ENCODE measurements around the gene TLR2.
"Not testable (repeated sequence)": the region's sequence is repeated elsewhere in the genome, so short reads cannot be mapped to it uniquely, and the experiment has no call there.

TLR2 gene

DNA sequence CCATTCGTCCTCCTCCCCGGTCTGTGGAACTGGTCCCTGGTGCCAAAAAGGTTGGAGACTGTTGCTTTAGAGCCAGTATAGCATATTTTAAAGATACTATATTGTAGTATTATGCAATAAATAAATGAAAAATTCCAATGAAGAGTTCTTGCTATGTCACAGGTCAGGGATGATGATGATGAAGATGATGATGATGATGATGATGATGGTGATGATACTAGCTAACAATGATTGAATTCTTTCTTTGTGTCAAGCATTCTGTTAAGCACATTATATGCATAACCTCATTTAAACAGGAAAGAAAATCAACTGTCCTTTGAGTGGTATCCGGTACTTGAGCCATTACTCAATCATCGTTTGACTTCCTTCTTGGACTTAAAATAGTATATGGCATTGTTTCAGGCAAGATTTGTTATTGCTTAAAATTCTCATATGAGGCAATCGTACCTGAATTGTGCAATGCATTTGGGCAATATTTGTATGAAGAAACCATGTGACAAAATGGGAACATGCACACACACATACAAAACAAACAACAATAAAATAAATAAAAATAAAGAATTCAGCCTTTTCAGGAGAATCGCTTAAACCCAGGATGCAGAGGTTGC lies 22.8 kb upstream of the TLR2 start:
- DNase-seq (ENCODE audit: low spot score): no peak

DNA sequence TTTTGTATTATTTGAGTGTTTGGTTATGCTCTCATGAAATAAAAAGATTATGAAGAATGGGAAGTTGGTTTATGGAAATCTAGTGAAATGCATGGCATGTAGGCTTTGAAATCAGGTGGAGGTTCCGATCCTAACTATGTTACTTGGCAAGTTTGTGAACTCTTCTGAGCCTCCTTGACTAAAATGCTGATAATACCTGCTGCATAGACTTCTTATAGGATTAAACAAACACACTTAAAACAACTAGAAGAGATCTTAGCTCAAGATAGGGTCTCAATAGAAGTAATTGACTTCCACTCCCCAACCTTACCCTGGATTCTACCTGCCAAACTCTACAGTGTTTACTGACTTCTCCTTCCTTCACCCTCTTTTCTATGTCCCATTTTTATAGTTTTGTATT lies 22.2 kb upstream of the TLR2 start:
- no peak for DNase-seq (ENCODE audit: low spot score)

DNA sequence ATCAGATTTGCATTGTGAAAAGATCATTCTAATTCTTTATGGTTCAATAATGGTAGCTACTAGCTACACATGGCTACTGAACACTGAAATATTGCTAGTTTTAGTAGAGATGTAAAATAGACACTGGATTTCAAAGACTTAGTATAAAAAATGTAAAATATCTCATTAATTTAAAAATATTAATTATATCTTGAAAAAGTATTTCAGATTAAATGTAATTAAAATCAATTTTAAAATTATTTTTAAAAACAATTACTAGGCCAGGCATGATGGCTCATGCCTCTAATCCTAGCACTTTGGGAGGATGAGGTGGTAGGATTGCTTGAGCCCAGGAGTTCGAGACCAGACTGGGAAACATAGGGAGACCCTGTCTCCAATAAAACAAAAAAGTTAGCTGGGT lies 20.4 kb upstream of the TLR2 start:
- no peak for DNase-seq (ENCODE audit: low spot score)

DNA sequence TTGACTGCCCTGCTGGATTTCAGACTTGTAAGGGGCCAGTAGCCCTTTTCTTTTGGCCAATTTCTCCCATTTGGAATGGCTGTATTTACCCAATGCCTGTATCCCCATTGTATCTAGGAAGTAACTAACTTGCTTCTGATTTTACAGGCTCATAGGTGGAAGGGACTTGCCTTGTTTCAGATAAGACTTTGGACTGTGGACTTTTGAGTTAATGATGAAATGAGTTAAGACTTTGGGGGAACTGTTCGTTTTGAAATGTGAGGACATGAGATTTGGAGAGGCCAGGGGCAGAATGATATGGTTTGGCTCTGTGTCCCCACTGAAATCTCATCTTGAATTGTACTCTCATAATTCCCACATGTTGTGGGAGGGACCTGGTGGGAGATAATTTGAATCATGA lies 17.6 kb upstream of the TLR2 start:
- not testable (repeated sequence) for DNase-seq (ENCODE audit: low spot score)

DNA sequence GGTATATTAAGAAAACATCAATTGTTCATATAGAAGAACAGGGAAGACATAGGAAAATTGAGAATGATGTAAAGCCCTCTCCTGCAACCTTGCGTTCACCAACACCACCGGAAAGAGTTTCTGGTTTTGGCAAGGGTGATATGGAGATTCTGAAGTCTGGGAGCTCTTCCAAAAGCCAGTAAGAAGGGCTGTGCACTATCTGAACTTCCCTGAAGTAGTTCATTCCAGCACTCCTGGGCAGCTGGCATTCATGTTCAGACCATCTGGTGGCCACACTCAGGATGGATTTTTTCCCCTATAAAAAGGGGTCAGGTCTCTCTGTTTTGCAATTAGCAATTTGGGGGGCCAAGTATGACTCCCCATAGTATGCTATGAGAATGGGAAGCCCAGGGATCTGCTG lies 15.4 kb upstream of the TLR2 start:
- DNase-seq (ENCODE audit: low spot score): no peak

DNA sequence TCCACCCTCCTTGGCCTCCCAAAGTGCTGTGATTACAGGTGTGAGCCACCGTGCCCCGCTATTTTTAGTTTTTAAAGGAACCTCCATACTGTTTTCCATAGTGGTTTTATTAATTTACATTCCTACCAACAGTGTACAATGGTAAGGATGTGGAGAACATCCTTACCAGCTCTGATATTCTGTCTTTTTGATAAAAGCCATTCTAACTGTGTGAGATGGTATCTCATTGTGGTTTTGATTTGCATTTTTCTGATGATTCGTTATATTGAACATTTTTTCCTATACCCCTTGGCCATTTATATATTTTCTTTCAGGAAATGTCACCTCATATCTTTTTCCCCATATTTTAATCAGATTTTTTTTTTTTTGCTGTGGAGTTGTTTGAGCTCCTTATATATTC lies 14.2 kb upstream of the TLR2 start:
- DNase-seq (ENCODE audit: low spot score): no peak

DNA sequence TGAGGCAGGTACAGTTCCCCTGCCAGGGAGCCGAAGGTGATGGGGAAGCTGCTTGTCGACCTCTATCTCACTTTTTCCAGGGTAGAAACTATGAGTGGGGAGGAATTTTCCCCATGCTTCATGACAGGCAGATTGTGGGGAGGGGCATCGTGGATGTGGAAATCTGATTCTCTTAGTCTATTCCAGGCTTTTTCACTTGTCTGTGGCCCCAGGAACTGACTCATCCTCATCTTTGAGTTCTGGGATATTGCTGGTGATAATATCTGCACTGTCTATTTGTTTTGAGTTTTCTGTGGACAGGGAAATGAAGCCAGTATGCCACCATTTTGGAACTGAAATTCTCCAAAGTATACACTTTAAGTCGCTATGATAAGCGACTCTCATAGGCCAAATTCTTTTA lies 7.6 kb upstream of the TLR2 start:
- DNase-seq (ENCODE audit: low spot score): no peak

DNA sequence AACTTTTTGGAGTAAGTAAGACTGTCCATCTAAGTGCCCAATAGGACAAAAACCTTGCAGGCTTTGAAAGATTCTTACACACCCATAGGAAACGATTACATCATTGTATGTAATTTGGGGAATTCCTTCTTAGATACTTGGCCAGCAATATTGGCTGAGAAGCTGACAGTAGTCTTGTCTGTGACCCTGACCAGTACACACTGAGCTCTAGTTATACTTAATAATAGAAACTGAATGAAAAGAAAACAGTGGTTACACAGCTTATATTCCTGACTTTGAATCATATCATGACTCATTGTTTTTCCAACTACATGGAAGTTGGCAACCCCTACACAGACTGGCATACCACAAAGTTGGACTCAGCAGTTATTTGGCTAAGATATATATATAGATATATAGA lies 7.1 kb upstream of the TLR2 start:
- peak; percentile 78 for DNase-seq (ENCODE audit: low spot score)

DNA sequence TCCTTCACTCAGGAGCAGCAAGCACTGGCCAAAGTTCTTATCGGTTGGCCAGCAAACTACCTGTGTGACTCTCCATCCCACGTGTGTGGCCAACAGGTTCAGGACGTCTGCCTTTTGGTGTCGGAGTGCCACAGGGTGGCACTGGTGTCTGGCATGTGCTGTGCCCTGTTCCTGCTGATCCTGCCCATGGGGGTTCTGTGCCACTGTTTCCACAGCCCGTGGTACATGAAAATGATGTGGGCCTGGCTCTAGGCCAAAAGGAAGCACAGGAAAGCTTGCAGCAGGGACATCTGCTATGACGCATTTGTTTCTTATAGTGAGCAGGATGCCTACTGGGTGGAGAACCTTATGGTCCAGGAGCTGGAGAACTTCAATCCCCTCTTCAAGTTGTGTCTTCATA lies 4.6 kb upstream of the TLR2 start:
- DNase-seq (ENCODE audit: low spot score): no peak

DNA sequence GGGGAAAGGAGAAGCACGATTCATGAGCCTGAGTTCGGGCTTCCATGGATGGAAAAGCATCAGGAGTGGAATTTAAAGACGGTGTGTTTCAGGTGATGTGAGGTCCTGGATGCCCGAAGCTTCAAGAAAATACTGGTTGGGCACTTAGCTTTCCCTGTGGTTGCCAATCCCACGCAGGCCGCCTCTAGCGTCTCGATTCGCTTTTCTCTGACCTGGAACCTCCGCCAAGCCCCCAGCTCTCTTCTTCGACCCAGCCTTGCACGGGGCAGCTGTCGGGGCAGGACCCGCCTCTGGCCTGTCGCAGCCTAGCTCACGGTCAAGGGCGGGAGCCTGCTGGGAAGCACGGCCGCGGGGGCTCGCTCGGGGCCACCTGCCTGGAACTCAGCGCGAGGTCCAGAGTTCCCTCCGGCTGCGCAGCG lies 308 bp upstream of the TLR2 start:
- no peak for DNase-seq (ENCODE audit: low spot score)

DNA sequence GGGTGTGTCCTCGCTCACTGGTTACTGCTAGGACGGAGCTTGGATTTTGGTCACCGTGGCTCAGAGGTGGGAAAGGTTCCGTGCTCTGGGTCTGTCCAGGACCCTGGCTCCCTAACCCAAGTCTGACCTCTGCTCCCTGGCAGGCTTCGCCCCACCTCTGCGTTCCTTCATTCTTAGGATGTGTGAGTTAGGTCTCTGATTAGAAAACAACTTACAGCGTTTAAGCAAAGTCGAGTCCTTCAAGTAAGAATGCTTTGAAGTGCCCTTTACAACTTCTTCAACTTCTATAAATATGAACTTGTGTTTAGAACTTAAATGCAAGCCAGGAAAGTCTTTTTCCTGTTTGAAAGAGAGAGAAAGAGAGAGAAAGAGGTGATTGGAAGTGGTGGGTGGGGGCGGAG lies 891 bp downstream of the TLR2 start:
- DNase-seq (ENCODE audit: low spot score): no peak

DNA sequence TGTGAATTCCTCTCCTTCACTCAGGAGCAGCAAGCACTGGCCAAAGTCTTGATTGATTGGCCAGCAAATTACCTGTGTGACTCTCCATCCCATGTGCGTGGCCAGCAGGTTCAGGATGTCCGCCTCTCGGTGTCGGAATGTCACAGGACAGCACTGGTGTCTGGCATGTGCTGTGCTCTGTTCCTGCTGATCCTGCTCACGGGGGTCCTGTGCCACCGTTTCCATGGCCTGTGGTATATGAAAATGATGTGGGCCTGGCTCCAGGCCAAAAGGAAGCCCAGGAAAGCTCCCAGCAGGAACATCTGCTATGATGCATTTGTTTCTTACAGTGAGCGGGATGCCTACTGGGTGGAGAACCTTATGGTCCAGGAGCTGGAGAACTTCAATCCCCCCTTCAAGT lies 20.4 kb downstream of the TLR2 start:
- no peak for DNase-seq (ENCODE audit: low spot score)

DNA sequence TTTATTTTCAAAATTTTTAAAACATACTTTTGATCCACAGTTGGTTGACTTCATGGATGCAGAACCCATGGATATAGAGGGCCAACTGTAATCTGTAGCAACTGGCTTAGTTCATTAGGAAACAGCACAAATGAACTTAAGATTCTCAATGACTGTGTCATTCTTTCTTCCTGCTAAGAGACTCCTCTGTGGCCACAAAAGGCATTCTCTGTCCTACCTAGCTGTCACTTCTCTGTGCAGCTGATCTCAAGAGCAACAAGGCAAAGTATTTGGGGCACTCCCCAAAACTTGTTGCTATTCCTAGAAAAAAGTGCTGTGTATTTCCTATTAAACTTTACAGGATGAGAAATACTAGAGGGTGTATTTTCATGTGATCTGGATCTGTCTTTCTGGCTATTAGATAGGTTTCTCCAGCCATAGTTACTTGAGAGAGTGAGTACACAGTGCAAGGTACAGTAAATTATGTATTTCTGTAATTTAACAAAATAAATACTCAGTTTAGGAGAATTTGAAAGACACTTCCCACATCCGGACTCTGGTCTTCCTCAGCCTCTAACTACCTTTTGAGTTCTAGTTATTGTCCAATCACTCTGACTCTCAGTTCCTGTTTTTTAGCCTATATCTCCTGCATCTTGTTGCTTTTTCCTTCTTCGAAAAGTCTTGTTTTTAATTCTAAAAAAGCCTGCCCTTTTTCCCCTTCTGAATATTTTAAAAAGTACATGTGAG lies 21.8 kb downstream of the TLR2 start:
- DNase-seq (ENCODE audit: low spot score): no peak

DNA sequence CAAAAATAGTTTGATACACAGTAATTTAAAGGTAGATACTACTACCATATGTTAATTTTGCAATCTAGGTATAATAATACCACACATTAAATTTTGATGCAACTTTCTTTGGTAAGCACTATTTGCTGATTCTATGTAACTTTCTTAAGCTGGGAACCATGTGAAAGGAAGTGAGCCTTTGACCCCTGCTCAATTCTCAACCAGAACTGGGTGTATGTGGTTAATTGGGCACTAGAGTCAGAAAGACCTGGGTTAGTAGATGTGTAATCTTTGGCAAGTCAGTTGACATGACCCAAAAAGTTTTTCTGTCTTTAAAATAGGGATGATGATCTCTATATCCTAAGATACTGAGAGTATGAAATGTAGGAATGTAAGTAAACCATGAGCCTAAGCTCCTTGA lies 22.4 kb downstream of the TLR2 start:
- DNase-seq (ENCODE audit: low spot score): no peak

DNA sequence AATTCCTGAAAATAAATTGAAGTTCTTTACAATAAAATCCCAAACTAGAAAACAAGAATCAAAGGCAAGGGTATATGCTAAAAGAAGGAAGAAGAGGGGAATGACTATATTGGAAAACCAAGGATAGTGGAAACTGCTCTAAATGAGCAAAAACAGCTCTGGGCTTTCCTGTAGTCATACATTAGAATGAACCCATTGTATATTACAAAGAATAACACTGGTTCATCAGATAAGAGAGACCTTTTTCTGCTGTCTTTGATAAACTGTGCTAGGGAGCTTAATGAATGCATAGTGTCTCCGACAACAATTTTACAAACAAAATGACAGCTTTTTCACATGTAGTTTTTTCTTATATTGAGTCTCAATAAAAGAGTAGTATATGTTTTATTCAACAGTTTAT lies 26.6 kb downstream of the TLR2 start:
- peak; percentile 90 for DNase-seq (ENCODE audit: low spot score)

DNA sequence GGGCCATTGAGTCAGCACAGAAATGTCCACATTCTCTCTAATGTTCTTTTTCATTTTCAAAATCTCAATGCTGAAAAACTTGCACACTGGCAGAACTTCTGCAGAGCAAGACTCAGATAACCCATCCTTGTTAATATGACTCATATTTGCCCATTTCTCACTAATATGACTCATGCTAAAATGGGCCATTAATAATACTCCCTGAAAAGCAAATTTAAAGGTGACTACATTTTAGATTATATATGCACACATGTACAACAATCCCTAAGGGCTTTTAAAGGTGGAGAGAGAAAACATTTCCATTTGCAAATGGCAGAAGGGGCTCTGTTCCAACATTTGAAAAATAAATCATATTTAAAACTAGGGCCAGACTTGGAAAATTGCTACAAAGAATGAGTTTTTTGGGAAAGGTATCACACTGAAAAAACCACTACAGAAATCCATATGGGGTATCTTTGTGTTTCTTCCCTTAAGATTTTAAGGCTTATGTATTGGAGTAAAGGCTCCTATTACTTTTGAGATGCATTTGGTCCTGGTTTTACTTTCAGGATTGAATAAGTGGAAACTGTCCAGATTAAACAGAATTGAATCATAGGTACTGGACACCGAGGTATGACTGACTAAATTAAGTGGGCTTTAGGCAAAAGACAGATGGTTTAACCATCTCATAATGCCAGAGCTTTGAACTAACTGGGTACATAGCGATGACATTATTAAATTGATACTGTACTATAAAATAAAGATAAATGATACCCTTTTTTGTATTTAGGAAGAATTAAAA lies 30.0 kb downstream of the TLR2 start:
- DNase-seq (ENCODE audit: low spot score): peak; percentile 61

DNA sequence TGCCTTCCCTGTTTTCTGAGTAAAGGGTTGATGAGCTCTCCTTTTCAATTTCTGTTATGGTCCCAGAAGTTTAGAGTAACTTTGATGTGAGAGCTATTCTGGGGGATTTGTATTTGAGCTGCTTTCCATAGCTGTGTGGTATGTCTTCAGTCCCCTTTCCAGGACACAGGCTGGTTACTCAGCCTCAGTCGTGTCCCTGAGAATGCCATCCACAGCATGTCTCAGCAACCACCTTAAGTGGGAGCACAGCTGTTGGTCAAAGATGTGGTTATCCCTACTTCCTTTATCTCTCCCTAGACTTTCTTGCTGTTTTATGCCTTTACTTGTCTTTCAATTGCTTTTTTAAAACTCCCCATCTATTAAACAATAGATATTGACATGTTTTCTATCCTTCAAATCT lies 38.0 kb downstream of the TLR2 start:
- DNase-seq (ENCODE audit: low spot score): no peak

DNA sequence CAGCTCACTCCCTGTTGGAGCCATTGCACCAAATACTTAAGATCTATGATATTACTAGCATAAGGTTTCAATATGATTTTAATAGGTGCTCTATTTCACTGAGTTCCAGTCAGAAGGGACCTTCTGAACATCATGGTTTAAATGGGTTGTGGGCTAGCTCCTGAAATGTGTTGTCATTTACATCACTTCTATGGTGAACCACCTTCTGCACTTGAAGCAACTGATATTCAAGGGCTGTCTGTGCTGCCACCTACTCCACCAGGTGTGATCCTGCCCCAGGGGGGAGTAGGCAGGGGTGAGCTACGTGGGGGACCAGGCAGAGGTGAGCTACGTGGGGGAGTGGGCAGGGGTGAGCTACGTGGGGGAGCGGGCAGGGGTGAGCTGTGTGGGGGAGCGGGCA lies 40.5 kb downstream of the TLR2 start:
- no peak for DNase-seq (ENCODE audit: low spot score)

DNA sequence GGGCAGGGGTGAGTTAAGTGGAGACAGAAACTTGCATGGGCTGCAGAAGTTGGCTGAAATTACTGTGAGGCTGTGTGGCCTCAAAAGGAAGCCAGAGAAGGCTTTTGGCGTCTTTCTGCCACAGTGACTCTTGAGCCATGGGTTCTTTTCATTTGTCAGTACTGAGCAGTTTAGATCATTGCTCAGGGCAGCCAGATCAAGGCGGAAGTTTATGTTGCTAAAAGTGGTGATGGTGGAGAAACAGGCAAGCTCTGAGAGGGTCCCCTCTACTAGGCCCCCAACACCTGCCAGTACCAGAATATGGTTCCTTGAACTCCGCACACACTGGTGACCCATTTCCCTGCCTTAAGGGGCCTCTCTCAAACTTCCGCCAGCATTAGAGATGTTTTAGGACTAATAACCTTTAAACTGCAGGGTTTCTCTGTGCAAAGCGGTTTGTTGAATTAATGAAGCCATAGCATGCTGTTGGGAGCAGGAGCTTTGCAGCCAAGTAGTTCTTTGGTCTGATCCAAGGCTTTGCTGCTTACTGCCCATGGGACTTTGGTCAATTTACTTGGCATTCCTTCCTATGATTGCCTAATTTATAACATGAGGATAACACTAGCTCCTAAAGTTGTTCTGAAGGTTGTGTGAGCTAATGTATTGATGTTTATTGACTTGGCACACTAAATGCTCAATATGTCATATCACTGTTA lies 41.2 kb downstream of the TLR2 start:
- DNase-seq (ENCODE audit: low spot score): no peak

DNA sequence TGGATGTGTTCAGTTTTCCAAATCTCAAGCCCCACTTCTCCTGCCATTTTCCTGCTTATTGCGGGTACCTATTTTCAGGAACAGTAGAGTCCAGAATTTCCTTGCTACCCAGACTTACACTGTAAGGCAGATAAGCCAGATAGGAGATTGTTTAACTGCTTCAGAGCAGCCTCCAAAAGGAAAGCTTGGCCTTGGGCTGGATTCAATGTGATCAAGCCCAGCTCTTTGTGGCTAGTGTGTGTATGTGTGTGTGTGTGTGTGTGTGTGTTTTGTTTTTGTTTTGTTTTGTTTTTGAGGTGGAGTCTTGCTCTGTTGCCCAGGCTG lies 41.7 kb downstream of the TLR2 start:
- DNase-seq (ENCODE audit: low spot score): no peak

DNA sequence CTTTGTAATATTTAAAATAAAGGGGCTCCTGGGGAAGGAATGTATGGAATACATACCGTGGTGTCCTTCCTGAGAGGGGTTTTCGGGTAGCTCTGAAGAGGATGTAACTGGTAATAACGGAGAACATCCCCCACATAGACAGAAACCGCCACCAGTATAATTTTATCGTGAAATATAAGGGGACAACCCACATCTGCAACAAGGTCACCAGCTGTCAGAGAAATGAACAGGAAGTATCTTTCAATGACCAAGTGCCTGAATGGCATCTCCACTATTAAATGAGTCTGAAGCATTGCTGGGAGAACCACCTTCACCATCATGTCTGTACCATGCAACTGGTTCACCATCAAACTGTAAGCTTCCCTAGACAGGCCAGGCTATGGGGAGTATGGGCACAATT lies 44.1 kb downstream of the TLR2 start:
- no peak for DNase-seq (ENCODE audit: low spot score)

DNA sequence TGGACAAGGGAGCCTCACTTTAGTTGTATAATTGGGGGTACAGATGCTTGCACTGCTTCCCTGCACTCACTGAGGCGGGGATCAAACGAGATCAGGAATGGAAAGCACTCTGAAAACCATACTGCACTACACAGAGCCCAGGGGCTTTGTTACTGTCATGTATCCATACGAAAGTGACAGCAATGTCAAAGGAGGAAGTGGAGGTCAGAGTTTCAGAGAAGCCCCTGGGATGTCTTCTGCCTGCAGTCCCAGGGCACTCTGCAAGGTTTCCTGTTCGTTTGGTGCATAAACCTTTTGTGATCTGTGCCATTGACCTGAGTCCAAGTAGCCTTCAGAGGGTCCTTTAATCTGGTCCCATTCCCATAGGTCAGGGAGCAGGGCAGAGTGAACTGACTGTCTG lies 44.6 kb downstream of the TLR2 start:
- no peak for DNase-seq (ENCODE audit: low spot score)

DNA sequence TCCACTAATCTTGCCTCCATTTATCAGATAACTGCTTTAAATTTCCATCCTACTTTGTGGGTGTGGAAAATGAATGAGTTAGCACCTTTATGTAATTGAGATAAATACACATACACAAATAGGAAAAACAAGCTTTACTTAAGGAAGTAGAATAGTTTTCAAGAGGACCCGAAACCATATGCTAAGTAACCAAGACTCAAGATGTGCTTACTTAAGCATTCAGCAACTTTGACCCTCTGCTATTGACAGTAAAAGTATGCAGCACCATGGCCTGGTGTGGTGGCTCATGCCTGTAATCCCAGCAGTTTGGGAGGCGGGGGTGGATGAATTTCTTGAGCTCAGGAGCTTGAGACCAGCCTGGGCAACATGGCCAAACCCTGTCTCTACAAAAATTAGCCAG lies 45.8 kb downstream of the TLR2 start:
- no peak for DNase-seq (ENCODE audit: low spot score)

Data from COLO829 (cell line).